ENCODE results near the gene SLCO6A1.

Gene SLCO6A1

DNA sequence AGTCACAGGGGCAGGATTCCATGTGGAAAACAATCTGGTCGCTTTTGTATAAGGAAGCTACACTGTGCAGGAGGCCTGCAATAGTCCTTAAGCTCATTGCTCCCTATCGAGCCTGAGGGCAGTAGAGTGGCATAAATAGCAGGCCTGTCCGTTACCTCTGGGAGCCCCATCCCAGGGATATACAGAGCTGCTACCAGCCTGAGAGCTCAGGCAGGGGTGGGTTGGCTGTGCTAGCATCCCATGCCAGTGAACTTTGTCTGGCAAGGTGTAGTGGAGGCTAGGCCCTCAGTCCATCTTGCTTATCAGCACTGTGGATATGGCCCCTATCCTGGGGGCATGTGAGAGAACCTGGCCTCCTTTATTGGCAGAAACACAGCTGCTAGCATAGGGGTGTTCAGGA is 47.7 kb downstream of the SLCO6A1 start:
- H3K4me1 ChIP-seq (ENCODE audit: control insufficient read depth, insufficient read depth, low read length) = no peaks in the 10 kb centered on the region
- H3K36me3 ChIP-seq (ENCODE audit: control insufficient read depth, insufficient read depth, low read length) = no peaks in the 10 kb centered on the region
- WGBS (ENCODE audit: insufficient coverage, insufficient read length) = no CpG with 5 or more reads among the region's 3 CpGs
- no peaks in the 10 kb centered on the region for H3K27me3 ChIP-seq (ENCODE audit: control insufficient read depth, insufficient read depth, low read length)
- no peak overlapping the region for H3K4me3 ChIP-seq (ENCODE audit: low read length)
- no peaks in the 10 kb centered on the region for H3K9me3 ChIP-seq (ENCODE audit: control insufficient read depth, insufficient read depth, low read length)
- no peak for DNase-seq (ENCODE audit: low read depth, low spot score)
- no peak overlapping the region for H3K27ac ChIP-seq (ENCODE audit: low read length)

DNA sequence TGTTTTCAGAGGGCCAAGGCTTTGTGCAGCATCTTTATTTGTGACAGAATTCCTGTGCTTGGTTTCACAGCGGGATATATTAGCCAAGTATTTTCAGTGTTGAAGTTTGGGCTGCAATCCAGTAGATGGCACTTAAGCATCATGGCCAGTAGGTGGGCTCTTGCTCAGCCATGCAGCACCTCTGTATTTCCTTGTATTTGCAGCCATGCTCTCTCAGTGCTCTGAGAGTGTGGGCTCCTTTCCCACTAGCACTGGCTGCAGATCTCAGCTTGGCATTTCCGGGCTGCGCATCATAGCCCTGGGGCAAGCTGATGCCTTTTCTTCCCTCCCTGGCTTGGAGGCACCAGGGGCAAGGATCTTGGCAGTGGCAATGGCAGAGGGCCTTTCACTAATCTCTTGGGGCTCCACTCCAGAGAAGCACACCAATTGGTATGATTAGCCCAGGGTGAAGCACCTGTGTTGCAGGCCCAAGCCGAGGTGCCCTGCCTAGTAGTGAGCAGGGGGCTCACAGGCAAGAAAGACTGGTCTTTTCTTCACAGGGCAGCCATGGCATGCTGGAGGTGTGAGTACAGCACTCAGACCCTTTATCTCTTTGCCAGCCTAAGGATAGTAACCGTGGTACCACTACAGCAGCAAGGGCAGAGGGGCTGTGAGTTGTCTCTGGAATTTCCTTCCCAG is 48.3 kb downstream of the SLCO6A1 start:
- H3K4me3 ChIP-seq (ENCODE audit: low read length) = no peak overlapping the region
- H3K36me3 ChIP-seq (ENCODE audit: control insufficient read depth, insufficient read depth, low read length) = no peaks in the 10 kb centered on the region
- H3K4me1 ChIP-seq (ENCODE audit: control insufficient read depth, insufficient read depth, low read length) = no peaks in the 10 kb centered on the region
- WGBS (ENCODE audit: insufficient coverage, insufficient read length) = no CpG with 5 or more reads among the region's 5 CpGs
- no peak overlapping the region for H3K27ac ChIP-seq (ENCODE audit: low read length)
- no peaks in the 10 kb centered on the region for H3K27me3 ChIP-seq (ENCODE audit: control insufficient read depth, insufficient read depth, low read length)
- H3K9me3 ChIP-seq (ENCODE audit: control insufficient read depth, insufficient read depth, low read length) = no peaks in the 10 kb centered on the region
- peak; percentile 45 for DNase-seq (ENCODE audit: low read depth, low spot score)

DNA sequence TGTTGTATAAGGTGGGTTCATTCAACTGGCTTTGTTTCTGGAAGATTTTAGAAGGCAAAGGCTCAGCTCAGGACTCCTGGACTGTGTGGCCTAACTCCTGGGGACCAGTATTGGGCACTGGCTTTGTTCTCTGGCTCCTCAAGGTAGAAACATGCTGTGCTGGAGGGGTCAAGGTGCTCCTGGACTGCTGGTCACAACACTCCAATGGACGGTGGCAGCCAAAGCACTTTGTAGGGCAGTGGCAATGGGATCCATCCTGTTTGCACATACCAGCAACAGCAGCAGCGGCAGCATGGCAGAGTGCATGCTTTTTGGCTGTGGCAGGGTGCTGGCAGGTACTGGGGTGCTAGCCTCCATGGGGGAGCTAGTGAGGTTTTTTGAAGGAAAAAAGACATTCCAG is 65.3 kb downstream of the SLCO6A1 start:
- no peak overlapping the region for H3K27ac ChIP-seq (ENCODE audit: low read length)
- WGBS (ENCODE audit: insufficient coverage, insufficient read length) = no CpG with 5 or more reads among the region's 2 CpGs

GRCh38 chr5:102421647-102422046 is 77.2 kb downstream of the SLCO6A1 start:
- no peak for DNase-seq (ENCODE audit: low read depth, low spot score)
- Histone ChIP-seq H3K4me3 (ENCODE audit: low read length) (no peak overlapping the region), H3K27me3 (ENCODE audit: control insufficient read depth, insufficient read depth, low read length) (no peaks in the 10 kb centered on the region), H3K27ac (ENCODE audit: low read length) (no peak overlapping the region), H3K36me3 (ENCODE audit: control insufficient read depth, insufficient read depth, low read length) (no peaks in the 10 kb centered on the region), H3K4me1 (ENCODE audit: control insufficient read depth, insufficient read depth, low read length) (no peaks in the 10 kb centered on the region; the same call in 1 of the 2 replicates), H3K9me3 (ENCODE audit: control insufficient read depth, insufficient read depth, low read length) (no peaks in the 10 kb centered on the region)
- no CpG with 5 or more reads among the region's 3 CpGs for WGBS (ENCODE audit: insufficient coverage, insufficient read length)

More for the DNA sequence above, 65.3 kb downstream of the SLCO6A1 start:
- Histone ChIP-seq H3K4me3 (ENCODE audit: low read length) (no peak overlapping the region), H3K27me3 (ENCODE audit: control insufficient read depth, insufficient read depth, low read length) (no peaks in the 10 kb centered on the region), H3K4me1 (ENCODE audit: control insufficient read depth, insufficient read depth, low read length) (no peaks in the 10 kb centered on the region), H3K9me3 (ENCODE audit: control insufficient read depth, insufficient read depth, low read length) (no peaks in the 10 kb centered on the region), H3K36me3 (ENCODE audit: control insufficient read depth, insufficient read depth, low read length) (no peaks in the 10 kb centered on the region)
- no peak for DNase-seq (ENCODE audit: low read depth, low spot score)

DNA sequence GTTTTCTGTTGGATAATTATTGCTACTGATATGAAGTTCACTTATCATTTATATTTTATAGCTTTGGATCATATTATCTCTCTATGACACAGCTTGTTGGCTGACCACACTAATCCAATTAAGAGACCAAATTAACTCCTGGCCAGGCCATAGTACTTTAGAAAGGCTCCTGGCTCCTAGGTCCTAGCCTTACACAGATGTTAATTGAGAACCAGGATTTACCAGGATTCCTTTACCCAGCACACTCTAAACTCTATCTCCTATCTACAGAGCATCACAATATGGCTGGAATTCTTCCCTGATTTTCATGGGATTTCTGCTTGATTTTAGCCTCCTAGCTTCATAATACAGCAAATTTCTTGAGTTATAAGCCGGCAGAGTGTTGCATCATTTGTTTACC is 80.3 kb downstream of the SLCO6A1 start:
- Histone ChIP-seq H3K4me1 (ENCODE audit: control insufficient read depth, insufficient read depth, low read length) (no peaks in the 10 kb centered on the region; the same call in 1 of the 2 replicates), H3K9me3 (ENCODE audit: control insufficient read depth, insufficient read depth, low read length) (no peaks in the 10 kb centered on the region), H3K36me3 (ENCODE audit: control insufficient read depth, insufficient read depth, low read length) (no peaks in the 10 kb centered on the region), H3K27me3 (ENCODE audit: control insufficient read depth, insufficient read depth, low read length) (no peaks in the 10 kb centered on the region), H3K27ac (ENCODE audit: low read length) (no peak overlapping the region), H3K4me3 (ENCODE audit: low read length) (no peak overlapping the region)
- no peak for DNase-seq (ENCODE audit: low read depth, low spot score)
- no CpG with 5 or more reads among the region's 1 CpG for WGBS (ENCODE audit: insufficient coverage, insufficient read length)

- Histone ChIP-seq H3K36me3 (ENCODE audit: control insufficient read depth, insufficient read depth, low read length) (no peaks in the 10 kb centered on the region), H3K27me3 (ENCODE audit: control insufficient read depth, insufficient read depth, low read length) (no peaks in the 10 kb centered on the region)
- WGBS (ENCODE audit: insufficient coverage, insufficient read length) = no CpG with 5 or more reads among the region's 6 CpGs
Measured at GRCh38 chr5:102414448-102414847, 84.4 kb downstream of the SLCO6A1 start.

DNA sequence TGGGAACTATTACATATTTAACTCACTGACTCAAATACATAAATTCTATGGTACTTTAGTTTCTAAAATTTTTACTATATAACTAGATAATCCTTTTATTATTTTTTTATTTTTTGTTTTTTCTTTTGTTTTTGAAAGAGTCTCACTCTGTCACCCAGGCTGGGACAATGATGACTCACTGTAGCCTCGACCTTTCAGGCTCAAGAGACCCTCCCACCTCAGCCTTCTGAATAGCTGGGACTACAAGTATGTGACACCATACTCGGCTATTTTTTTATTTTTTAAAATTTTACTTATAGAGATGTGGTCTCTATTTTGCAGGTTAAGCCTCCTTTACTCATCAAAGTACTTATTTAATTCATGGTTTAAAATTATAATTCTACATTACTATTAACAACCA is 110.6 kb downstream of the SLCO6A1 start:
- DNase-seq (ENCODE audit: low read depth, low spot score) = no peak
- Histone ChIP-seq H3K4me3 (ENCODE audit: low read length) (no peak overlapping the region), H3K27me3 (ENCODE audit: control insufficient read depth, insufficient read depth, low read length) (no peaks in the 10 kb centered on the region), H3K4me1 (ENCODE audit: control insufficient read depth, insufficient read depth, low read length) (no peaks in the 10 kb centered on the region), H3K27ac (ENCODE audit: low read length) (no peak overlapping the region), H3K36me3 (ENCODE audit: control insufficient read depth, insufficient read depth, low read length) (no peaks in the 10 kb centered on the region), H3K9me3 (ENCODE audit: control insufficient read depth, insufficient read depth, low read length) (no peaks in the 10 kb centered on the region)
- no CpG with 5 or more reads among the region's 2 CpGs for WGBS (ENCODE audit: insufficient coverage, insufficient read length)

More at GRCh38 chr5:102414448-102414847, 84.4 kb downstream of the SLCO6A1 start:
- Histone ChIP-seq H3K27ac (ENCODE audit: low read length) (no peak overlapping the region), H3K9me3 (ENCODE audit: control insufficient read depth, insufficient read depth, low read length) (no peaks in the 10 kb centered on the region), H3K4me1 (ENCODE audit: control insufficient read depth, insufficient read depth, low read length) (no peaks in the 10 kb centered on the region; the same call in 1 of the 2 replicates), H3K4me3 (ENCODE audit: low read length) (no peak overlapping the region)
- no peak for DNase-seq (ENCODE audit: low read depth, low spot score)

GRCh38 chr5:102385365-102385764 is 113.4 kb downstream of the SLCO6A1 start:
- H3K27ac ChIP-seq (ENCODE audit: low read length) = no peak overlapping the region
- WGBS (ENCODE audit: insufficient coverage, insufficient read length) = no CpG with 5 or more reads among the region's 1 CpG
- no peak overlapping the region for H3K4me3 ChIP-seq (ENCODE audit: low read length)
- no peaks in the 10 kb centered on the region for H3K4me1 ChIP-seq (ENCODE audit: control insufficient read depth, insufficient read depth, low read length)
- H3K27me3 ChIP-seq (ENCODE audit: control insufficient read depth, insufficient read depth, low read length) = no peaks in the 10 kb centered on the region
- H3K9me3 ChIP-seq (ENCODE audit: control insufficient read depth, insufficient read depth, low read length) = no peaks in the 10 kb centered on the region
- DNase-seq (ENCODE audit: low read depth, low spot score) = no peak
- H3K36me3 ChIP-seq (ENCODE audit: control insufficient read depth, insufficient read depth, low read length) = no peaks in the 10 kb centered on the region

DNA sequence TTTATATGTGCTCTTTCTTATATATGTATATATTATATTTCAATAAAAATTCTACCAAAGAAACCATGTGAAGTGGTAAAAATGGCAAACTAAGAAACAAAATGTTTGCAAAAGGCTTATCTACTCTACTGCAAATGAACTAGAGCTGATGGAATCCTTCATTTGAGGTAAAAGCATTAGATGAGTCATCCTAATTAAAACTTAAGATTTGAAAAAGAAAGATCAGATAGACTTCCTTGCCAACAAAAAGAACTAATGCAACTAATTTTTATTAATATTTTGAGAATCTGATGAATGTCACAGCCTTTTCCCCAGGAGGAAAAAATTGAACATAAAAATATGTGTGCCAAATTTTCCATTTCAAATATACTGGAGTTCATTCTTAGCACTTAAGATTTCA is 118.6 kb downstream of the SLCO6A1 start:
- no peak for DNase-seq (ENCODE audit: low read depth, low spot score)
- Histone ChIP-seq H3K4me1 (ENCODE audit: control insufficient read depth, insufficient read depth, low read length) (no peaks in the 10 kb centered on the region), H3K4me3 (ENCODE audit: low read length) (no peak overlapping the region), H3K27ac (ENCODE audit: low read length) (no peak overlapping the region), H3K36me3 (ENCODE audit: control insufficient read depth, insufficient read depth, low read length) (no peaks in the 10 kb centered on the region), H3K9me3 (ENCODE audit: control insufficient read depth, insufficient read depth, low read length) (no peaks in the 10 kb centered on the region), H3K27me3 (ENCODE audit: control insufficient read depth, insufficient read depth, low read length) (no peaks in the 10 kb centered on the region)

GRCh38 chr5:102375876-102376275 is 122.9 kb downstream of the SLCO6A1 start:
- Histone ChIP-seq H3K4me3 (ENCODE audit: low read length) (no peak overlapping the region), H3K27ac (ENCODE audit: low read length) (no peak overlapping the region), H3K36me3 (ENCODE audit: control insufficient read depth, insufficient read depth, low read length) (no peaks in the 10 kb centered on the region), H3K9me3 (ENCODE audit: control insufficient read depth, insufficient read depth, low read length) (no peaks in the 10 kb centered on the region), H3K4me1 (ENCODE audit: control insufficient read depth, insufficient read depth, low read length) (no peaks in the 10 kb centered on the region), H3K27me3 (ENCODE audit: control insufficient read depth, insufficient read depth, low read length) (no peaks in the 10 kb centered on the region)
- DNase-seq (ENCODE audit: low read depth, low spot score) = no peak
- WGBS (ENCODE audit: insufficient coverage, insufficient read length) = no CpG with 5 or more reads among the region's 2 CpGs

DNA sequence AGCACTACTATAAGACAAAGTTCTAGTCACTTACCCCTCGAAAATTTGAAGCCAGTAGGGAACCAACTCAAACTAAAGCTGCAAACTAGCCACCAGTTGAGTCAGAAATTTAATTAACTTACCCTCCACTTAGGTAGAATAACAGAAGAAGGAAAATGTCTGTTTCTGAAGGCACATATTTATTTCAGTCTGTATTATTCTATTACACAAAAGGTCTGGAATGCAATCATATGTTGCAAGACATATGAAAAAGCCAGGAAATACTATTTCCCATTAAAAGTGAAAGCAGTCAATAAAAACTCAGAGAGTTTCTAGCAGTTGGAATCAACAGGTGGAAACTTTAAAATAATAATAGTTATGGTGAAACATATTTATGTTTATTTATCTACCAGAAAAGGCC is 123.5 kb downstream of the SLCO6A1 start:
- H3K4me3 ChIP-seq (ENCODE audit: low read length) = no peak overlapping the region
- H3K36me3 ChIP-seq (ENCODE audit: control insufficient read depth, insufficient read depth, low read length) = no peaks in the 10 kb centered on the region
- no peaks in the 10 kb centered on the region for H3K27me3 ChIP-seq (ENCODE audit: control insufficient read depth, insufficient read depth, low read length)
- H3K9me3 ChIP-seq (ENCODE audit: control insufficient read depth, insufficient read depth, low read length) = no peaks in the 10 kb centered on the region
- no peaks in the 10 kb centered on the region for H3K4me1 ChIP-seq (ENCODE audit: control insufficient read depth, insufficient read depth, low read length)
- H3K27ac ChIP-seq (ENCODE audit: low read length) = no peak overlapping the region
- no CpG with 5 or more reads among the region's 1 CpG for WGBS (ENCODE audit: insufficient coverage, insufficient read length)
- no peak for DNase-seq (ENCODE audit: low read depth, low spot score)
